ENCODE data around the gene RPS4Y2.

DNA sequence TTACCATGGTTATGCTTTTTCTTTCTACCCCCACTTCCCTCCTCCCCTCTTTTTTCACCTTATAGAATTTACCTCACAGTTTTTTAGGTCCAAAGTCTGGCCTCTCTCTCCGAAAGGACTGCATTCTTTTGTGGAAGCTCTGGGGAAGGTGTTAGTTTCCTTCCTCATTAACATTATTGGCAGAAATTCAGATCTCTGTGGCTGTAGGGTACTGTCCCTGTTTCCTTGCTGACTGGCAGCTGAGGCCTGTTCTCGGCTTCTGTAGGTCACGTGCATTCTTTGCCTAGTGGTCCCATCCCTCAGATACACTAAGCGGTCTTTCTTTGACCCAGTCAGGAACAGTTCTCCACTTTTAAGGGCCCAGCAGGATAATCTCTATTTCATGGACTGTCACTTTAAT is 25.5 kb downstream of the RPS4Y2 start:
- TF ChIP-seq, protein P1, sequence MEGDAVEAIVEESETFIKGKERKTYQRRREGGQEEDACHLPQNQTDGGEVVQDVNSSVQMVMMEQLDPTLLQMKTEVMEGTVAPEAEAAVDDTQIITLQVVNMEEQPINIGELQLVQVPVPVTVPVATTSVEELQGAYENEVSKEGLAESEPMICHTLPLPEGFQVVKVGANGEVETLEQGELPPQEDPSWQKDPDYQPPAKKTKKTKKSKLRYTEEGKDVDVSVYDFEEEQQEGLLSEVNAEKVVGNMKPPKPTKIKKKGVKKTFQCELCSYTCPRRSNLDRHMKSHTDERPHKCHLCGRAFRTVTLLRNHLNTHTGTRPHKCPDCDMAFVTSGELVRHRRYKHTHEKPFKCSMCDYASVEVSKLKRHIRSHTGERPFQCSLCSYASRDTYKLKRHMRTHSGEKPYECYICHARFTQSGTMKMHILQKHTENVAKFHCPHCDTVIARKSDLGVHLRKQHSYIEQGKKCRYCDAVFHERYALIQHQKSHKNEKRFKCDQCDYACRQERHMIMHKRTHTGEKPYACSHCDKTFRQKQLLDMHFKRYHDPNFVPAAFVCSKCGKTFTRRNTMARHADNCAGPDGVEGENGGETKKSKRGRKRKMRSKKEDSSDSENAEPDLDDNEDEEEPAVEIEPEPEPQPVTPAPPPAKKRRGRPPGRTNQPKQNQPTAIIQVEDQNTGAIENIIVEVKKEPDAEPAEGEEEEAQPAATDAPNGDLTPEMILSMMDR (IDR thresholded peaks at IDR 0.05; ENCODE audit: extremely low read depth in 1 of 2, insufficient read depth in 1 of 2, low read depth in 1 of 2, low read length in 2 of 2), result no peak
- TF ChIP-seq POLR2AphosphoS5 (IDR thresholded peaks at IDR 0.05; ENCODE audit: insufficient read depth, low read depth, low read length) (no peak), POLR2A (IDR thresholded peaks at IDR 0.05; ENCODE audit: low read depth, low read length) (no peak), MYC (IDR thresholded peaks at IDR 0.05; ENCODE audit: low read depth, low read length) (no peak), GATA2 (IDR thresholded peaks at IDR 0.05; ENCODE audit: insufficient read depth, insufficient read length, low read depth, low read length) (no peak)
